SK-MEL-5 (cell line): ENCODE data around the gene METTL5. TPM values are rescaled to one million over a fixed set of nuclear protein-coding genes. Genes with fewer than 3 reads are reported as not detected.

Source experiments
- DNase-seq: peaks from one replicate; pipeline ENCODE4 v3.0.0-alpha.2; 2016; ENCODE audit warnings: low read depth, low spot score
- in situ Hi-C: cut with HindIII; loops from 2 replicates; pipeline ENCODE4 v1.10.0; 2016; ENCODE audit warnings: low sequenced_read_pairs, high pct_unique_total_duplicates, low pct_unique_long_range_greater_than_20kb
- total RNA-seq: library from RNA; depleted of rRNA; stranded (reverse); fragments of >200 nt; shearing (Covaris generic); gene quantifications from 2 replicates; pipeline ENCODE4 v1.2.3, GENCODE V29; 2014

Gene METTL5
- total RNA-seq, 1 experiment from 2014 or later: 52.2 TPM

DNA sequence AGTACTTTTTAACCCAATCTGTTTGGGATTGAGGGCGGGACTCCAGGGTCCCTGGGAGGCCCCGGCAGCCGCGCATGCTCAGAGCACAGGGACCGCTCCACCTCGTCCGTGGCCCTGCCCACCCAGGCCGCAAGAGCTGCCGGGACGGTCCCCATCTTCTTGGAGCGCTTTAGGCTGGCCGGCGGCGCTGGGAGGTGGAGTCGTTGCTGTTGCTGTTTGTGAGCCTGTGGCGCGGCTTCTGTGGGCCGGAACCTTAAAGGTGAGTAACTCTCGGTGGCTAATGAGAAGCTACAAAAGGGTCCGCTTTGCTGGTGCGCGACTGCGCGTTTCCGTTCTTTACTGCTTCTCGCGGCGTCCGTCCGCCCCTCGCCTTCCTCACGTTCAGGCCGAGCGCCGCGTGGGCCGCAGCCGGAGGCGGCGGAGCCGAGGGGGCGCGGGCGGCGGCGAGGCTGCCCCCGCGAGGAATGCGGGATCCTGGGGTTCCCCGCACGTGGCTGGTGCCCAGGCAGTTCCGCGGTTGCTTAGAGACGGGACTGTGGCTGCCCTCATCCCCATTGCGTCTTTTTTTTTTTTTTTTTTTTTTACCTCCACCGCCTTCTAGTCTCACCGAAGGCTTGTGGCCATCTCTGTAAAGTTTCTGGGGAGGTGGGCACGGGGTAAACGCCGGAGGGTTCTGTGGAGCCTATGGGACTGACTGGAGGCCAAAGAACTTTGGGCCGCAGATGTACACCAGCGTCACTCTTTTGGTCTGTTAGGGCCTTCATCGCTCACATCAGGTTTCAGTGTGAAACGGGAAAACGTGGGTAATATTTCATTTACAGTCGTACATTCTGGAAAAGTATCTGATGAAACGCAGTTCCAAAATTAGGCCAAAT is 25.8 kb downstream of the METTL5 start, which contains the start of gene SSB:
TSS of gene SSB (plus strand) at position 154 of the 875 bp plus-strand sequence. CDS start 2,090 bp downstream, outside the sequence.
- in situ Hi-C loops: no loop called here
- peak; percentile 84 for DNase-seq

DNA sequence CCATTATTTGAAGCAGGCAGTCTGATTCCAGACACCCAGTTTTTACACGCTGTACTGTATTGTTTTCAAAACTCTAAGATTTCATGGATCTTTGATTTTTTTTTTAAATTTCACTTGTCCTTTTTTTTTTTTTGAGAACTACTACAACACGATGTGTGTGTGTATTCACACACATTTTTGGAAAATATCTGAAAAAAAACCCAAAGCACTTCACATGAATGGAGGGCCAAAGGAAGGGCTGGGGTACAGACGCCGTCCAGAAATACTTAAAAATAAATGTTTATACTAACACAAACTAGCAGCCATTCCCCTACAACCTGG is 26.3 kb downstream of the METTL5 start:
- no peak for DNase-seq
- in situ Hi-C loops: no loop called here

DNA sequence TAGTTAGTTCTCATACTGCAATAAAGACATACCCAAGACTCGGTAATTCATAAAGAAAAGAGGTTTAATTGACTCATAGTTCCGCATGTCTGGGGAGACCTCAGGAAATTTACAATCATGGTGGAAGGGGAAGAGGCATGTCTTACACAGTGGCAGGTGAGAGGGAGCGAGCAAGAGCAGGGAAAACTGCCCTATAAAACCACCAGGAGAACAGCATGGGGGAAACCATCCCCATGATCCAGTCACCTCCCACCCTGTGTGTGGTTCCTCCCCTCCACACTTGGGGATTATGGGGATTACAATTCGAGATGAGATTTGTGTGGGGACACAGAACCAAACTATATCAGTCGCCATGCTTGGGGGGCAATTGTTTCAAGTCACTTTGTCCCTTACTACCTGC is 27.1 kb downstream of the METTL5 start:
- DNase-seq: no peak
- in situ Hi-C loops: no loop called here

DNA sequence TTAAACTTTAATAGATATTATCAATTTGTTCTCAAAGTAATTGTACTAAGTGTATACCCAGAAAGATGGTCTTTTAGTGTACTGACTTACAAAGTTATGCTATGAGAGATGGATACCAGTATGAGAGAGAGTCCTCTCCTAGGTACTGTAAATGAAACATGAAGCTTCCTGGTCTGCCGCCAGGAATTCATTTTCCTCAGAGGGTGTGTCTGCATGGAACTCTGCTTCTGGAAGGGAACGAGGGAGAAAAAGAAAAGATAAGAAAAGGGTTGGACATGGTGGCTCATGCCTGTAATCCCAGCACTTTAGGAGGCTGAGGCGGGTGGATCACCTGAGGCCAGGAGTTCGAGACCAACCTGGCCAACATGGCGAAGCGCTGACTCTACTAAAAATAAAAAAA is 28.3 kb downstream of the METTL5 start:
- in situ Hi-C loops: no loop called here
- DNase-seq: no peak

DNA sequence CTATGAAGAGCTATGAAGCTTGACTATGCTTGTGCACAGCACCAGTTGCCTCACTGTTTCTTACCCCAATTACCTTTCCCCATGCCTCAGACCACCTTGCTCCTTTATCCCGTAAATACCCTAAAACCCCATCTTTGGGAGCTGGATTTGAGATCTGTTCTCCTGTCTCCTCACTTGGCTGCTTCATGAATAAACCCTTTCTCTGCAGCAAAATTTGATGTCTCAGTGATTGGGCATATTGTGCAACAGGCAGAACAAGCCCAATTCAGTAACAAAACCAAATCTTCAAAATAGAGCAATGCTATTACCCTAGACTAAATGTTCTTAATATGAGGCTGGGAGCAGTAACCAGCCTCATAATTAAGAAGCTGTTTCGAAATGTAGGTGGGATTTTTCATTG is 29.5 kb downstream of the METTL5 start:
- in situ Hi-C loops: no loop called here
- DNase-seq: no peak

DNA sequence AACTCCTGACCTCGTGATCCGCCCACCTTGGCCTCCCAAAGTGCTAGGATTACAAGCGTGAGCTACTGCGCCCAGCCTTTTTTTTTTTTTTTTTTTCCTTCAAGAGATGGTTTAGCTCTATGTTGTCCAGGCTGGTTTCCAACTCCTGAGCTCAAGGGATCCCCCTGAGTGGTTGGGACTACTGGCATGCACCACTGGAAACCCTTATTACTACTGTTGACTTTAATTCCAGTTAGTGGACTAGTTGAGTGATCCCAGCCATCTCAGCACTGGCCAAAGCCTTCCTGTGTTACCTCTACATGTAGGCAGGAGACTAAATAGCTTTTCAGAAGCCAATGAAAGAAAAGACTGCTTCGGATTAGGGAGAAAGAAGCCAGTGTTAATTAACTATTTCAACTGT is 34.1 kb downstream of the METTL5 start:
- in situ Hi-C loops: no loop called here
- no peak for DNase-seq

DNA sequence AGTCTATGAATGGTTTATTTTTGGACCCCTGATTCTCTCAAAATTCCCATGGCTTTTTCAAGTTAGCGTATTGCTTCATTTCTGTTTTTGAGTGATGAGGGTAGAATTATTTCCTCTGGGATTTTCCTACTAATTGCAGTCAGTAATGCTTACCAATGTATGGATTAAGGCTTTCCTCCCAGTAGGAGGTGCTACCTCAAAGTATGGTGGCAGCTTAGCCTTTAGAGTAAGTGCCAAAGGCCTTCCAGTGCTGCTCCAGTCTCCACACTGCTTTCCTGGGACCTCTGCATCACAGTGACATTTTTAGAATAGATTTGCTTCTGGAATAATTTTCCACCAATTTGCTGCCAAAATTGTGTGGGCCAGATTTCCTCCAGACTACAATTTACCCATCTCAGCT is 42.2 kb downstream of the METTL5 start:
- no peak for DNase-seq
- in situ Hi-C loops: no loop called here

DNA sequence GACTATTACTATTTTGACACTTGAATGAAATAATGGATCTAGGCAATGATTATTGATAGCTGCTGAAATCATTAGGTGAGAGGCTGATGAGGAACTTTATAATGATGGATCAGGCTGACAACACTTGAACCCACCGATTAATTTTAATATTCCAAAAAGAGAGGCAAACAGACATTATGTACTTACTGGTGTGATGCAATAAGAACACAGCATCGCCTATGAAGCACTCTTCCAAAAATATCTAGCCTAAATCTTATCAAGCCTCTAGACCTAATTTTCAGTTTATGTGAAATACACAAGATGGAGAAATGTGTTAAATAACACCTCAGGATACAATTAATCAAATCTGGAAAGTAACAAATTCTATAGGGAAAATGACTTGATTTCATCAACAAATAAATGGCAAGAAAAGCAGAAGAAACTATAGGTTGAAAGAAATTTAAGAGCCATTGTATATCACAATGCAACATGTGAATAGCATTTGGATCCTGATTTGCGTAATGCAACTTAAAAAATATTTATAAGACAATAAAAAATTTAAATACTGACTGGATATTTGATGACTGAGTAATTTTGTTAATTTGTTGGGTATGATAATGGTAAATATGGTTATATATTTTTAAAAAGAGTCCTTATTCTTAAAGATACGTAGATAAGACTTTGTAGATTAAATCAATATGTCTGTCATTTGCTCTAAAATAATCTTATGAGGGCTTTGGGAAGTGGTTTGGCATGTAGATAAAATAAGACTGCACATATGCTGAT is 43.3 kb downstream of the METTL5 start:
- in situ Hi-C loops: no loop called here
- DNase-seq: no peak

DNA sequence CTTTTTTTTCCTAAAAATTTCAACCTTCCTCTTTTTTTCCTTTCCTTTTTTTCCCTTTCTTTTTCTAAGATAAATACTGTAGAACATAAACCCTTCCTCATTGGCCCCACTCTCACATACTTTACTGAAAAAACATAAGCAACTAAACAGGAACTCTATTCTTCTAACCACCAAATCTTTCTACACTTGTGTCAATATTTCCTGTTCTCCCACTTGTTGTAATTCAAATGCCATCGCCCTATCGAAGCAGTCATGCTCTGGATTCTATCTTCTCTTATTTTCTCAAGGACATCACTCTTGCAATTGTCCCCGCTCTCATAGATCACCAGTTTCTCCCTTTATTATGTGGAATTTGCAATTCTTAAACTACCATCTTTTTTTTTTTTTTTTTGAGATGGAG is 46.3 kb downstream of the METTL5 start:
- DNase-seq: no peak
- in situ Hi-C loops: no loop called here

DNA sequence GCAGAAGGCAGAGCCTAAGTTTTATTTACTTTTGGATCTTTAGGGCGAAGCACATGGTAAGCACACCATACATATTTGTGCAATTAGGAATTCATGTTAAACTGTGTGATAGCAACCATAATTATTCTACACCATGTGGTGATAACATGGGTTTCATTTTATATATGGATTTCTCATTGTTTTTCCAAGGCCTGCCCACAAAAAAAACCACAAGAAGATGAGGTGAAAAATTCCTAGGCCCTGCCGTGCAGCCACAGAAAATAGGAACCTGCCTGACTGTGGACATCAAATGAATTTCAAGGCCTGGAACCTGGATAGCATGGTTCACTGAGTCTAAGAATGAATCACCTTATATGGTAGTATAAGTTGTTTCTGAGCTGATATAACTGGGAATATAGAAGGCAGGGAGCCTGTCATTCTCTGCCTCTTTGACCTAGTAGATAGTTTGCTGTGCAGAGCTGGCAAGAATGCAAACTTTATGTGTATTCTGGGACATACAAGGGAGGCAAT is 48.4 kb downstream of the METTL5 start:
- DNase-seq: no peak
- in situ Hi-C loops: no loop called here

DNA sequence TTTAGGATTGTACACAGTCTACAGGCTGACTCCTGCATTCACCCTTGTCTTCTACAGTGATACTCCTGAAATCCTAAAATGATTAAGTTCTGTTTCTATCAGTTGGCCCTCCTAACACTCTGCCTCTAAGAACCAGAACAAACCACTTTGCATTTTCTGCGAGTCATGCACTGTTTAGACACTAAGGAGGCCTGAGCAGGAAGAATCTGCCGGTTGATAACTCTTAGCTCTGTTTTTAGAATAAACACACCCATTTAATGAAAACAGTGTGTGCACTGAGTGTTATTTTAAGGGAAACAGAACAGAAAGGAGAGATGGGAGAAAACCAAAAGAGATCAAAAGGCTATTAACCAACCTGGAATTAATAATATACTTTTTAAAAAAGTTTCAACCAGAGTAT is 48.9 kb downstream of the METTL5 start:
- in situ Hi-C loops: no loop called here
- DNase-seq: no peak

DNA sequence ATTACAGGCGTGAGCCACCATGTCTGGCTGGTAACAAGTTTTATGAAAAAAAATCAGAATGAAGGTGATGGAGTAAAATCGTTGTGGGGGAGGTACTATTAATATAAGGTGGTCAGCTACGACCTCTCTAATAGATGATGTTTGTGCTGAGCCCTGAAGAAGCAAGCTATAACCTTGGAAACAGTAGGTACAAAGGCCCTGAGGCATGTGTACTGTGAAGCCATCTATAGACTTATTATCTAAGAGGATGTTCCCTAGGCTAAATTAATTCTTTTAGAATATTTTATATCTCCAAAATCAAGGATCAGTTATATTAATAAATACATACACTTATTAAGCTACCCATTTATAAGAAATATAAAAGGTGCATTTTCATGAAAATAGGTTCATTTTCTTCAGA is 49.4 kb downstream of the METTL5 start:
- in situ Hi-C loops: no loop called here
- no peak for DNase-seq

DNA sequence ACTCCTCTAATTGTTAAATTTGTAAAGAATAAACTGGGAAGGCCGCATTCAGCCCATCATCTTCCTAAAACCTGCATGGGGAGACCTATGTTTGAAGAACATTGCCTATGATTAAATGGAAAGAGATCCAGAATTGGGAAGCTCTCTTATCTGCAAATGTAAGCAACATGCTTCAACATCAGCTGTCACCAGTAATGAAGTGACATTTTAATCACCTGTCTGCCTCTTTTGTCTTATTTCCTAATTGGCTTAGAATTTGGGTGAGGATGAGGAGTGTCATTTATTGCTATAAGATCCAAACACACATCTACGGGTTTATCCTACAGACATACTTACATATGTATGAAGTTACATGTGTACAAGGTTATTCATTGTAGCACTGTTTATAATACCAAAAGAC is 52.1 kb downstream of the METTL5 start:
- in situ Hi-C loops: no loop called here
- no peak for DNase-seq

DNA sequence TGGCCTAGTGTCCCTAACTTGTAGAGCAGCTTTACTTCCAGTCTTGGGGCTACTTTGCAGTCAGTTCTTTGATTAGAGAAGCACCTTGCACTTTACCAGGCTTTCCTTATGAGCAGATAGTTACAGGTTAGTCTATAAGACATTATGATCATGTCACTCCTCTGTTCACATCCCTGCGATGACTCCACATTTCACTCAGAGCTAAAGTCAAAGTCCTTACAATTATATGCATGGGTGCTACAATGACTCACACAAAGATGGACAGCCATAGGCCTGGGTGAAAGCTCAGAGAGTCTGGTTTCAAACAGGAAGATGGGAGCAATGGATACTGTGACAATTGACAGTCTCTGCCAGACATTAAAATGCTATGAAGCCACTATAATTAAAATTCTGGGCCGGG is 53.1 kb downstream of the METTL5 start:
- in situ Hi-C loops: no loop called here
- DNase-seq: no peak

DNA sequence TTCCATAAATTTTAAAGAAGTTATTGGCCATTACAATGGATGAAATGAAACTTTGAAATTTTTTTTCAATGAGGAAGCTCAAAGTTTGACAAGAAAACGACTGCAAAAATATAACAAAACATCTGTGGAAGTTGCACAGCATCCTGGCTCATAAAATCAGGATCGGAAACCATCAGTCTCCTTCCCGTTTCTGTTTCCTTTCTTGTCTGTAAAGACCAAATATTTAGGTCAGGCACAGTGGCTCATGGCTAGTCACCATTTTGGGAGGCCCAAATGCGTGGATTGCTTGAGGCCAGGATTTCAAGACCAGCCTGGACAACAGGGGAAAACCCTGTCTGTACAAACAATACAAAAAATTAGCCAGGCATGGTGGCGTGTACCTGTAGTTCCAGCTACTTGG is 53.7 kb downstream of the METTL5 start:
- in situ Hi-C loops: no loop called here
- DNase-seq: no peak

DNA sequence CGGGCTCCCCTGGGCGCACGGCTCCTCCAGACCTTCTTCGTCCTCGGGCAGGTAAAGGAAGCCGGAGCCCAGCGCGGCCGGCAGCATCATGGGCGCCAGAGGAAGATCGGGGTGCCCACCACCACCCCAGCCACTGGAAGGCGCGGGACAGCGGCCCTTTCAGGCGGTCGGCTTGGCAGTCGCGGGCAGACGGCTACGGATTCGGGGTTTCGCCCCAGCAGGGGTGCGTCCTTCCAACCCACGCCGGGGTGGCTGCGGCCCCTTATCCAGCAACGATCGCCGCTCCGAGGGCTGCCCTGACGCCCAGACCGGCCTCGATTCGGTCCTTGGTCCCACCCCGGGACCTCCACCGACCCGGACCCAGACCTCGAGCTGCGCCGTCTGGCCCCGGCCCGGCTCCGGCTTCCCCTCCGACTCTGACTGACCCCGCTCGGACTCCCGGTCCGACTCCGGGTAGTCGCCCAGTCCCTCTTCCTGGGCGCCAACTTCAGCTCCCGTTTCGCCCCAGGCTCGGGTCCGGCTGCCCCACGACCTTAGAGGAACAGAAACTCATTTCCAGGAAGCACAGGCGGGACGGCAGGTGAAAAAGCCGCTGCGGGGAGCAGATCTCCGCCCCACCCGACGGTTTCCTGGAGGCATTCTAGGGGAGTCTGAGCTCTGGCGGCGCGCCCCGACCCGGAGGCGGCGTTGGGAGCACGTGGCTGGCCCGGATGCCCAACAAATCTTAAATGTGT is 56.3 kb downstream of the METTL5 start:
- in situ Hi-C loops: no loop called here

DNA sequence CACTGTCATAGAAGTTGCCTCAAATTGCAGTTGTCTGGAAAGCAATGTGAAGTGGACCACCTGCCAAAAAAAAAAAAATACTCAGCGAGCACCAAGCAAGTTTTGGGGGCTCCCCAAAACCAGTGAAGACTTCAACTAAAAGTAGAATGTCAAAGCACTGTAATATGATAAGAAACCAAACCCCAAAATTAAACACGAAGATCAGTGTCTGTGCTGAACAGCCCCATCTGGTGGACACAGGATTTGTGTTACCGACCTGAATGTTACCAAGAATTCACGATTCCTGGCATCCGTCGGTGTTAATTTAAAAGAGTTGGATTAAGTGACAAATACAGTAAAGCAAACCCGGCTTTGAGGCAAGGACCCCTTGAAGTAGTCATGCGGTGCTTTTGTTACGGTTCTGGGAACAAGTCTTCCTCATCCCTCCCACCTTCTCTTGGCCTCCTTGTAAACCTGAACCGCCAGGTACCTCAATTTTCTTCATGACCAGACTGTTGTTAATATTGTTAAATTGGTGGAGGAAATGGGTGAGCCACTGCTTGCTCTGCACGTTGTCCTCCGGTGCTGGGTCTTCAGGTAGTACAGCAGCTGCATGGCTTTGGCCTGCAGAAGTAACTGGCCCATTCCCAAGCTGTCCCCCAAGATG is 57.3 kb downstream of the METTL5 start:
- DNase-seq: peak; percentile 62
- in situ Hi-C loops: no loop called here

More for the DNA sequence above, 56.3 kb downstream of the METTL5 start:
- no peak for DNase-seq

DNA sequence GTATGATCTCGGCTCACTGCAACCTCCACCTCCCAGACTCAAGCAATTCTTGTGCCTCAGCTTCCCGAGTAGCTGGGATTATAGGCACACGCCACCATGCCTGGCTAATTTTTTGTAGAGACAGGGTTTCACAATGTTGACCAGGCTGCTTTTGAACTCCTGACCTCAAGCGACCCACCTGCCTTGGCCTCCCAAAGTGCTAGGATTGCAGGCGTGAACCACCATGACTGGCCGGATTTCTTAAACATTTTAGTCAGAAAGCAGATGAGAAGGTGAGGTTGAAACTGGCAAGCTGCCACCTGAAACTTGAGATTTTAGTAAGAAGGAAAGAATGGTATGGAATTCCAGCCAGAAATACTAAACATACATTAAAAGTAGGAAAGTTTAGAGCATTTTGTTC is 59.2 kb downstream of the METTL5 start:
- in situ Hi-C loops: no loop called here

More for the DNA sequence above, 59.2 kb downstream of the METTL5 start:
- no peak for DNase-seq
